H1 (cell line): Measurements from ENCODE around the gene CDC27. TPM values are rescaled to one million over a fixed set of nuclear protein-coding genes. Genes with fewer than 3 reads are reported as not detected.

Experiments
- CHD2 ChIP-seq: IDR thresholded peaks from 2 replicates; pipeline ENCODE4 v1.6.1; 2012; ENCODE audit warnings: low read length, improper control_type of control experiment
- CREB1 ChIP-seq: IDR thresholded peaks from 2 replicates; pipeline ENCODE4 v1.6.1; 2012; ENCODE audit warnings: inconsistent platforms
- MAX ChIP-seq: IDR thresholded peaks from 2 replicates; pipeline ENCODE4 v1.6.1; 2012; ENCODE audit warnings: inconsistent platforms
- SP2 ChIP-seq: IDR thresholded peaks from 2 replicates; pipeline ENCODE4 v1.6.1; 2012; ENCODE audit warnings: mild to moderate bottlenecking, low read length, inconsistent platforms
- polyA plus RNA-seq, 7 experiments: library from polyadenylated mRNA; depleted of rRNA in 3 of 7; stranded (reverse) in 5 of 7; unstranded in 2 of 7; fragments of >200 nt in 5 of 7; fragments of 200-250 nt in 2 of 7; gene quantifications; 1 replicate in 5 of 7; 2 replicates in 1 of 7; 4 replicates in 1 of 7; pipeline versions ENCODE4 v1.2.1 to v1.2.3, GENCODE V29; 2011 to 2013; ENCODE audit warnings: missing spikeins in 2 of 7, mixed read lengths in 2 of 7
- total RNA-seq: library from RNA; stranded (reverse); fragmentation: NEBNext Ultra II Directional; extraction: Animal tissue kit (Norgen Biotek cat#: 25700); gene quantifications from 2 replicates; pipeline ENCODE4 v1.2.1, GENCODE V29; 2021
- TF ChIP-seq, protein P1 (sequence below): IDR thresholded peaks from 2 replicates; pipeline ENCODE4 v1.6.1; 2011; ENCODE audit warnings: low read depth, mild to moderate bottlenecking, low read length; ENCODE audit not compliant: insufficient read depth

Gene CDC27
- total and polyA plus RNA-seq, 2 of the 8 experiments (the other 6 are each of a cell fraction or from before 2014, with no cell fraction given): 41.9 to 87.5 TPM

DNA sequence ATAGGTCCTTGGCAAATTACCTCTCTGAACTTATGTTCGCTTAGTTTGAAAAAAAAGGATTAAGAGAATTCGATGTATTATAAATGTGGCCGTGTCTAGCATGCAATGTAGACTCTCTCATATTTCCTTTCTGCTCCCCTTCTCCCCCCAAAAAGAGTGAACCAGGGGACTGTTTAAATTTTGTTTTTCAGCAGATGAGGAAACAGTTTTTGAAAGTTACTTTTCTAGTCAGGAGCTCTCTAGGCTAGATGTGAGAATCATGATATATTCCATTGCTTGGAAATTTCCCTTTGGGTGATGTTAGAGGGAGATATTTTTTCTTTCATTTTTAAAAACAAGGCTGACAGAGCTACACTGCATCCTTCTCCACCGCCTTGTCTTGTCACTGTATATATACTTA, 1.1 kb upstream of the CDC27 start (continued):
- TF ChIP-seq, protein P1, sequence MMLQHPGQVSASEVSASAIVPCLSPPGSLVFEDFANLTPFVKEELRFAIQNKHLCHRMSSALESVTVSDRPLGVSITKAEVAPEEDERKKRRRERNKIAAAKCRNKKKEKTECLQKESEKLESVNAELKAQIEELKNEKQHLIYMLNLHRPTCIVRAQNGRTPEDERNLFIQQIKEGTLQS: no peak
- no peak for TF ChIP-seq MAX
- TF ChIP-seq CHD2: no peak
- no peak for TF ChIP-seq SP2
- no peak for TF ChIP-seq CREB1
- TF ChIP-seq, all 59 proteins: peak for 0
